Bronchial epithelial cell (primary cell): ENCODE measurements around the gene EPHA3. TPM values are rescaled to one million over a fixed set of nuclear protein-coding genes. Genes with fewer than 3 reads are reported as not detected.

Experiments used
- DNase-seq: peaks from one replicate; pipeline ENCODE4 v3.0.0-alpha.2; 2010; ENCODE audit warnings: low read depth
- FAIRE-seq: peaks from 2 replicates; lab custom pipeline; 2011; peaks lifted over from hg19 to GRCh38; lab: Jason Lieb, UNC
- H3K27me3 ChIP-seq: 2 replicates; pipeline ENCODE4 v1.5.1; 2011; ENCODE audit warnings: low read length; ENCODE audit not compliant: control insufficient read depth, insufficient read depth
- H3K36me3 ChIP-seq: 2 replicates; pipeline ENCODE4 v1.5.1; 2011; ENCODE audit warnings: low read length; ENCODE audit not compliant: control insufficient read depth, insufficient read depth
- H3K4me3 ChIP-seq: 2 replicates; pipeline ENCODE4 v1.5.1; 2011; ENCODE audit warnings: mild to moderate bottlenecking, low read depth, low read length, control low read depth
- total RNA-seq: library from RNA; depleted of rRNA; stranded (reverse); fragments of >200 nt; gene quantifications from 2 replicates; pipeline ENCODE4 v1.2.1, GENCODE V29; 2014
- TF ChIP-seq, protein P1 (sequence below): IDR thresholded peaks from 2 replicates; pipeline ENCODE4 v1.5.1; 2011; ENCODE audit warnings: mild to moderate bottlenecking, moderate library complexity, low read length, control low read depth, inconsistent platforms; ENCODE audit not compliant: insufficient read depth, severe bottlenecking

EPHA3 gene
- total RNA-seq, 1 donor from 2014 or later: under 0.01 TPM

DNA sequence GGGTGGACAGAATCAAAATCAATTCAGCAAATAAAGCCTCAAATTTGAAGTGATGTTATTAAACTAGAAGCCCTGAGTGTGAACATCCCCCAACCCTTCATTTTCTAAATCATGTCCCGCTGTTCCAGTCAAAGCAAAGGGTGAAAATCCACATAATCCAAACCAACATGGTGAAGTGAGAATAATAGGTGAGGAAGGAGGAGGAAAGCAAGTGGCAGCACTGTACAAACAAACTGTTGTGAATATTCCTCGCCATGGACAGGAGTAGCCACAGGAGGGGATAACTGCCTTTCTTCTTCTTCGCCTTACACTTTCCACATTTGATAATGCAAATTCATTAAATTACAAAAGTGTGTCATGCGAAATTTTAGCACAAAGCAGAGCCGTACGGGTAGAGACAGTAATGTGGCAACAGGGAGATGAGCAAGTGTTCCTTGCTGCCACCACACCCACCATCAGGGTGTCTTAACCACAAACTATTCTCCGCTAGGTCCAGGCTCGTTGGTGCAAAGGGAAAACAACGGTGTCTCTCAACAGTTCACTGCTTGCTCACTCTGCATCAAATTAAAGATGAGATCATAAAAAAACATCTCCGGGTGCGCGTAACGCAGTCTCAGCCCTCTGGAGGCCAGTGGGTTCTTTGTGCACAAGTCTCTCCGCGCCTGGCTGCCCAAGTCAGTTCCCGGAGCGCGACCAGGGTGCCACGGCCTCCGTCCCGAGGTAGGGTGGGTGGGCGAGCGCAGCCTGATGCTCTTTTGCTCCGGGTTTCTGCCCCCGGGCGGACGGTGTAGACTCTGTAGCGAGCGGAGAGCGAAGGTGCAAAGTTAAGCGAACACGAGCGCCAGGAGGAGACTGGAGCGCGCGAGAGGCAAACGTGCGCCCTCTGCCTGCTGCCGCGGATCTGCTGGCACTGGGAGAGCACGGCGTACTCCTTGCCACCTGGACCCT lies 6.7 kb downstream of the EPHA3 start:
- FAIRE-seq (peak; percentile 47), DNase-seq (peak; percentile 74)
- Histone ChIP-seq H3K4me3 (peak overlapping the region; percentile 31), H3K36me3 (no peaks in the 10 kb centered on the region), H3K27me3 (no peaks in the 10 kb centered on the region)
- TF ChIP-seq, protein P1, sequence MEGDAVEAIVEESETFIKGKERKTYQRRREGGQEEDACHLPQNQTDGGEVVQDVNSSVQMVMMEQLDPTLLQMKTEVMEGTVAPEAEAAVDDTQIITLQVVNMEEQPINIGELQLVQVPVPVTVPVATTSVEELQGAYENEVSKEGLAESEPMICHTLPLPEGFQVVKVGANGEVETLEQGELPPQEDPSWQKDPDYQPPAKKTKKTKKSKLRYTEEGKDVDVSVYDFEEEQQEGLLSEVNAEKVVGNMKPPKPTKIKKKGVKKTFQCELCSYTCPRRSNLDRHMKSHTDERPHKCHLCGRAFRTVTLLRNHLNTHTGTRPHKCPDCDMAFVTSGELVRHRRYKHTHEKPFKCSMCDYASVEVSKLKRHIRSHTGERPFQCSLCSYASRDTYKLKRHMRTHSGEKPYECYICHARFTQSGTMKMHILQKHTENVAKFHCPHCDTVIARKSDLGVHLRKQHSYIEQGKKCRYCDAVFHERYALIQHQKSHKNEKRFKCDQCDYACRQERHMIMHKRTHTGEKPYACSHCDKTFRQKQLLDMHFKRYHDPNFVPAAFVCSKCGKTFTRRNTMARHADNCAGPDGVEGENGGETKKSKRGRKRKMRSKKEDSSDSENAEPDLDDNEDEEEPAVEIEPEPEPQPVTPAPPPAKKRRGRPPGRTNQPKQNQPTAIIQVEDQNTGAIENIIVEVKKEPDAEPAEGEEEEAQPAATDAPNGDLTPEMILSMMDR: peak; percentile 93

DNA sequence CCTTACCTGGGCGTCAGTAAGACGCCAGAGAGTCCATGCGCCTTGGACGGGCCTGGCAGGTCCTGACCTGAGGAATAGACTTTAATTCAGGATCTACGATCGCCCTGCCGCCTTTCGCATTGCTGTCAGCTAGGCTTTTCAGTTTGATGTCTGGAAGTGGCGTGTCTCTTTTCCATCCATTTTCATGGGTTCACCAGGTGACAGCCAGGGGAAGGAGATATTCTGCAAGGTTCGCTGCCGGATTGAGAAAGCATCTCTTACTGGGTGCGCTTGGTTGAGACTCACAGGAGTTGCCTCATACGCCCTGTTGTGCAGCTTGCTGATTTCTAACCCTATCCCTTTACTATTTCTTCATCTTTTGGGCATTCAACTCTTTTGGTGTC lies 7.4 kb downstream of the EPHA3 start:
- FAIRE-seq: no peak
- H3K4me3 ChIP-seq: peak overlapping the region; percentile 31
- TF ChIP-seq, protein P1: no peak
- DNase-seq: no peak
- no peaks in the 10 kb centered on the region for H3K36me3 ChIP-seq
- no peaks in the 10 kb centered on the region for H3K27me3 ChIP-seq

DNA sequence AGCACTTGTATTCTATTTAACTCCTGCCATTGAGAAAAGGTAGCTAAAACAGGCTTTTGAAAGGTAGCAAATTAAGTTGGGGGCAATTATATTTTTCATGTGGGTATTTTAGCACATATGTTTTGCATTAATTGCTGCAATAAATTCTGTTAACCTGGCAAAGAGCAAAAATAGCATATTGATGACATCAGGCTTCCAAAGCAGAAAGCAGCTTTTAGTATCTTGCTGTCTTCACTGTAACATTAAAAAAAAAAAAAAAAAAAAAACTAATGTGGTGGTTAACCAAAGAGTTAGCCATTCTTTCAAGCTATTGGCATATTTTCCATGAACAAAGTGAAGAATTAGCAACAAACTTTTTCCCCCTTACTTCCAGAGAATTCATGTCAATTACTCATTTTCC lies 9.1 kb downstream of the EPHA3 start:
- TF ChIP-seq, protein P1: no peak
- H3K27me3 ChIP-seq: no peaks in the 10 kb centered on the region
- no peak overlapping the region for H3K4me3 ChIP-seq
- DNase-seq (no peak), FAIRE-seq (no peak)
- no peaks in the 10 kb centered on the region for H3K36me3 ChIP-seq

DNA sequence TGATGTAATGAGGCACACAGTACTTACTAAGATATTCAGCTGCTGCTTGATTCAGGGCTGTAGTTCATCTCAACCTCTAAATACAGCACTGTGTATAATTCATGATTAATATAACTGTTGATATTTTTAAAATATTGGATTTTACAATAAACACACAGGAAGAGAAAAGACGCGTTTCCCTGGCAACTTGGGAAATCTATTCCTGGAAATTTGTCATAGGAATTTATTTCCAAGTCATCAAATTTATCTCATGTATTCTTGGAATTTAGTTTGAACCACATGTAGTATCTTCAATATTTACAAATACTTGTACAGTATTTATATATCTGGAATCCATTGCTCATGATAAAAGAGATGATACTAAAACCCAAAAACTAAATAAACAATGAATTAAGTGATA lies 30.6 kb downstream of the EPHA3 start:
- H3K36me3 ChIP-seq: no peaks in the 10 kb centered on the region
- TF ChIP-seq, protein P1: no peak
- no peak overlapping the region for H3K4me3 ChIP-seq
- FAIRE-seq: no peak
- no peaks in the 10 kb centered on the region for H3K27me3 ChIP-seq
- DNase-seq: no peak

DNA sequence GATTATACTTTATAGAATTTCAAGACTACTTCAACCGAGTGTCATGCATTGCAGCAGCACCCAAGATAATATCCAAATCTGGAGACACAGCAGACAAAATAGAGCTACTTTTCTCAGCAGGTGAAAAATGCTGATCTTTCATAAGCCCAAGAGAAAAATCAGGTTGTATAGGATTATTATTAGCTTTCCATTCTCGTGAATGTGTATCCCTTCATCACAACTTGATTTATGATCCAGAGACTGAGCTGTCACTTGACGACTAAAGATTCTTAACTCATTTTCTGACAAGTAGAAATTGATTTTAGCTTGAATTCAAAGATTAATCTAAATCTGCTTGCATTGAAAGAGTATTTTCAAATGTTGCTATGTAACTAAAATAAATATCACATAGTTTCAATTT lies 32.4 kb downstream of the EPHA3 start:
- Histone ChIP-seq H3K36me3 (no peaks in the 10 kb centered on the region), H3K27me3 (no peaks in the 10 kb centered on the region), H3K4me3 (no peak overlapping the region)
- FAIRE-seq (no peak), DNase-seq (no peak)
- TF ChIP-seq, protein P1: no peak
